GM23338 (cell line): Measurements from ENCODE around the gene RFNG.

Source experiments
- CREB1 ChIP-seq: fragments of 250-450 bp; sonication (Bioruptor Pico); IDR thresholded peaks from 2 replicates; pipeline ENCODE4 v1.5.0; 2020; ENCODE audit warnings: low read depth, mild to moderate bottlenecking, moderate library complexity
- EZH2 ChIP-seq: fragments of 200-600 bp; sonication (generic); IDR thresholded peaks from one replicate; pipeline ENCODE4 v1.8.0; 2017; ENCODE audit warnings: antibody characterized with exemption, mild to moderate bottlenecking, low read depth; ENCODE audit not compliant: unreplicated experiment
- EZH2phosphoT487 ChIP-seq: fragments of 200-600 bp; sonication (generic); IDR thresholded peaks from one replicate; pipeline ENCODE4 v1.8.1; 2018; ENCODE audit warnings: antibody characterized with exemption; ENCODE audit not compliant: unreplicated experiment
- JUNB ChIP-seq: IDR thresholded peaks from one replicate; pipeline ENCODE4 v1.6.1; 2016; ENCODE audit warnings: antibody characterized with exemption; ENCODE audit not compliant: unreplicated experiment
- NANOG ChIP-seq: IDR thresholded peaks from 2 replicates; pipeline ENCODE4 v1.6.1; 2016; ENCODE audit warnings: antibody characterized with exemption, borderline replicate concordance
- POLR2AphosphoS5 ChIP-seq: IDR thresholded peaks from 2 replicates; pipeline ENCODE4 v1.6.1; 2016; ENCODE audit warnings: antibody characterized with exemption, low read depth
- STAT1 ChIP-seq: IDR thresholded peaks from one replicate; pipeline ENCODE4 v1.6.1; 2016; ENCODE audit warnings: antibody characterized with exemption; ENCODE audit not compliant: unreplicated experiment
- ZNF114 ChIP-seq: fragments of 250-450 bp; sonication (Bioruptor Pico); IDR thresholded peaks from 2 replicates; pipeline ENCODE4 v1.5.0; 2020; ENCODE audit warnings: mild to moderate bottlenecking, moderate library complexity
- TF ChIP-seq, protein P1 (sequence below), 2 experiments: fragments of 200-600 bp in 1 of 2; sonication (generic) in 1 of 2; conservative IDR thresholded peaks; 2 replicates each; pipeline versions ENCODE4 v1.5.1 to v1.6.1; 2016 to 2017; ENCODE audit warnings: antibody characterized with exemption in 2 of 2, low read depth in 2 of 2, mild to moderate bottlenecking in 2 of 2, moderate library complexity in 1 of 2
- TF ChIP-seq, protein P2 (sequence below): IDR thresholded peaks from one replicate; pipeline ENCODE4 v1.6.1; 2018; ENCODE audit warnings: antibody characterized with exemption; ENCODE audit not compliant: unreplicated experiment

DNA sequence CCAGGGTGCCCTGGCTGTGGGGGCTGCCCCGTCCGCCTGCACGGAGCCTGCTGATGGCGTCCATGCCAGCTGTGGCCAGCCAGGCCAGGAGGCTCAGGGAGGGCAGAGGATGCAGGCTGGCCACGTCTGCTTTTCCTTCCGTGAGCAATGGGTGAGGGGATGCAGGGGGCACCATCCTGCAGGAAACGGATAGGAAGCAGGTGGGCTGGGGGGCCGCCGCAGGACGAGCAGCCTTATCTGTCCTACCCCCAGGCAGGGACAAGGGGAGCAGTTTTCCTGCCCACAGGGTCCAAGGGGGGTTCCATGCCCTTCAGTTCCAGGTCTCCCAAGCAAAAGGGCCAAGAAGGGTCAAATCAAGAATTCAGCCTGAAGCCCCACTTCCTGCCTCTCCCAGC is 7.2 kb upstream of the RFNG start:
- TF ChIP-seq, protein P1, sequence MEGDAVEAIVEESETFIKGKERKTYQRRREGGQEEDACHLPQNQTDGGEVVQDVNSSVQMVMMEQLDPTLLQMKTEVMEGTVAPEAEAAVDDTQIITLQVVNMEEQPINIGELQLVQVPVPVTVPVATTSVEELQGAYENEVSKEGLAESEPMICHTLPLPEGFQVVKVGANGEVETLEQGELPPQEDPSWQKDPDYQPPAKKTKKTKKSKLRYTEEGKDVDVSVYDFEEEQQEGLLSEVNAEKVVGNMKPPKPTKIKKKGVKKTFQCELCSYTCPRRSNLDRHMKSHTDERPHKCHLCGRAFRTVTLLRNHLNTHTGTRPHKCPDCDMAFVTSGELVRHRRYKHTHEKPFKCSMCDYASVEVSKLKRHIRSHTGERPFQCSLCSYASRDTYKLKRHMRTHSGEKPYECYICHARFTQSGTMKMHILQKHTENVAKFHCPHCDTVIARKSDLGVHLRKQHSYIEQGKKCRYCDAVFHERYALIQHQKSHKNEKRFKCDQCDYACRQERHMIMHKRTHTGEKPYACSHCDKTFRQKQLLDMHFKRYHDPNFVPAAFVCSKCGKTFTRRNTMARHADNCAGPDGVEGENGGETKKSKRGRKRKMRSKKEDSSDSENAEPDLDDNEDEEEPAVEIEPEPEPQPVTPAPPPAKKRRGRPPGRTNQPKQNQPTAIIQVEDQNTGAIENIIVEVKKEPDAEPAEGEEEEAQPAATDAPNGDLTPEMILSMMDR (conservative IDR thresholded peaks at IDR 0.05; ENCODE audit: low read depth in 2 of 2), result no peak
- TF ChIP-seq EZH2 (no peak), CREB1 (CRISPR knock-in tag) (no peak), POLR2AphosphoS5 (no peak), EZH2phosphoT487 (no peak), JUNB (no peak), STAT1 (no peak), NANOG (no peak), ZNF114 (CRISPR knock-in tag) (no peak)
- TF ChIP-seq, protein P2, sequence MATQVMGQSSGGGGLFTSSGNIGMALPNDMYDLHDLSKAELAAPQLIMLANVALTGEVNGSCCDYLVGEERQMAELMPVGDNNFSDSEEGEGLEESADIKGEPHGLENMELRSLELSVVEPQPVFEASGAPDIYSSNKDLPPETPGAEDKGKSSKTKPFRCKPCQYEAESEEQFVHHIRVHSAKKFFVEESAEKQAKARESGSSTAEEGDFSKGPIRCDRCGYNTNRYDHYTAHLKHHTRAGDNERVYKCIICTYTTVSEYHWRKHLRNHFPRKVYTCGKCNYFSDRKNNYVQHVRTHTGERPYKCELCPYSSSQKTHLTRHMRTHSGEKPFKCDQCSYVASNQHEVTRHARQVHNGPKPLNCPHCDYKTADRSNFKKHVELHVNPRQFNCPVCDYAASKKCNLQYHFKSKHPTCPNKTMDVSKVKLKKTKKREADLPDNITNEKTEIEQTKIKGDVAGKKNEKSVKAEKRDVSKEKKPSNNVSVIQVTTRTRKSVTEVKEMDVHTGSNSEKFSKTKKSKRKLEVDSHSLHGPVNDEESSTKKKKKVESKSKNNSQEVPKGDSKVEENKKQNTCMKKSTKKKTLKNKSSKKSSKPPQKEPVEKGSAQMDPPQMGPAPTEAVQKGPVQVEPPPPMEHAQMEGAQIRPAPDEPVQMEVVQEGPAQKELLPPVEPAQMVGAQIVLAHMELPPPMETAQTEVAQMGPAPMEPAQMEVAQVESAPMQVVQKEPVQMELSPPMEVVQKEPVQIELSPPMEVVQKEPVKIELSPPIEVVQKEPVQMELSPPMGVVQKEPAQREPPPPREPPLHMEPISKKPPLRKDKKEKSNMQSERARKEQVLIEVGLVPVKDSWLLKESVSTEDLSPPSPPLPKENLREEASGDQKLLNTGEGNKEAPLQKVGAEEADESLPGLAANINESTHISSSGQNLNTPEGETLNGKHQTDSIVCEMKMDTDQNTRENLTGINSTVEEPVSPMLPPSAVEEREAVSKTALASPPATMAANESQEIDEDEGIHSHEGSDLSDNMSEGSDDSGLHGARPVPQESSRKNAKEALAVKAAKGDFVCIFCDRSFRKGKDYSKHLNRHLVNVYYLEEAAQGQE, result no peak
